GM12878 (cell line): ENCODE measurements around the gene AQP9. TPM values are rescaled to one million over a fixed set of nuclear protein-coding genes. Genes with fewer than 3 reads are reported as not detected.

Experiments used
- ATAC-seq: fragments of 200-7000 bp; cut with Tn5 transposase; 3 replicates; pipeline ENCODE4 v1.9.1; 2020; ENCODE audit warnings: mild to moderate bottlenecking, moderate library complexity
- BruUV-seq: library from RNA; stranded (reverse); fragments of 400-500 nt; replicated peaks from 2 replicates; lab custom pipeline; 2021; lab: Mats Ljungman, UMichigan
- CTCF ChIA-PET: fragments of 300-600 bp; sonication (Branson Sonifier 250); formaldehyde crosslinking; extraction: SDS; loops from one replicate; lab custom pipeline; 2021; ENCODE audit warnings: inconsistent platforms; lab: Yijun Ruan, JAX
- POLR2A ChIA-PET: fragments of 350-600 bp; formaldehyde crosslinking; extraction: SDS; loops from one replicate; lab custom pipeline; 2021; ENCODE audit warnings: inconsistent platforms; lab: Charles Lee
- RAD21 ChIA-PET: fragments of 300-600 bp; sonication (Branson Sonifier 250); formaldehyde crosslinking; loops from one replicate; lab custom pipeline; 2023; ENCODE audit warnings: antibody characterized with exemption; ENCODE audit not compliant: unreplicated experiment; lab: Charles Lee
- SMC1A ChIA-PET: fragments of 300-600 bp; sonication (Branson Sonifier 250); formaldehyde crosslinking; loops from one replicate; lab custom pipeline; 2023; ENCODE audit not compliant: unreplicated experiment, uncharacterized antibody; lab: Charles Lee
- DNase-seq: peaks from one replicate; pipeline ENCODE4 v3.0.0-alpha.2; 2011; ENCODE audit warnings: low read depth, low spot score
- FAIRE-seq: peaks from 3 replicates; lab custom pipeline; 2011; peaks lifted over from hg19 to GRCh38; lab: Jason Lieb, UNC
- H2AFZ ChIP-seq: 2 replicates; pipeline ENCODE4 v1.6.0; 2011; ENCODE audit warnings: low read depth, low read length, control low read depth; ENCODE audit not compliant: control insufficient read depth
- H3K27ac ChIP-seq: 2 replicates; pipeline ENCODE4 v1.5.1; 2011; ENCODE audit warnings: control low read depth; ENCODE audit not compliant: control insufficient read depth, insufficient read depth
- H3K27me3 ChIP-seq, 2 experiments: replicated peaks in 1 of 2; 2 replicates each; pipeline versions ENCODE4 v1.6.0 to v1.6.1; 2011; ENCODE audit warnings: low read length in 1 of 2; ENCODE audit not compliant: control insufficient read depth in 2 of 2, insufficient read depth in 2 of 2
- H3K36me3 ChIP-seq, 2 experiments: 2 replicates each; pipeline ENCODE4 v1.5.1; 2011; ENCODE audit warnings: low read length in 1 of 2; ENCODE audit not compliant: control insufficient read depth in 2 of 2, insufficient read depth in 2 of 2
- H3K4me1 ChIP-seq: 2 replicates; pipeline ENCODE4 v1.6.1; 2011; ENCODE audit warnings: mild to moderate bottlenecking, low read length, moderate library complexity, mixed read lengths; ENCODE audit not compliant: control insufficient read depth, insufficient read depth
- H3K4me2 ChIP-seq: 2 replicates; pipeline ENCODE4 v1.6.0; 2011; ENCODE audit warnings: control low read depth; ENCODE audit not compliant: control insufficient read depth, insufficient read depth
- H3K4me3 ChIP-seq: fragments of 200-600 bp; sonication (generic); 2 replicates; pipeline ENCODE4 v1.5.1; 2016
- H3K79me2 ChIP-seq: 2 replicates; pipeline ENCODE4 v1.6.0; 2011; ENCODE audit warnings: low read length; ENCODE audit not compliant: control insufficient read depth, insufficient read depth
- H3K9ac ChIP-seq: 2 replicates; pipeline ENCODE4 v1.8.0; 2011; ENCODE audit warnings: low read length, control low read depth, mixed read lengths; ENCODE audit not compliant: control insufficient read depth, insufficient read depth
- H3K9me3 ChIP-seq: replicated peaks from 3 replicates; pipeline ENCODE4 v1.5.1; 2011; ENCODE audit warnings: mild to moderate bottlenecking, low read length; ENCODE audit not compliant: control insufficient read depth, insufficient read depth
- H4K20me1 ChIP-seq: 2 replicates; pipeline ENCODE4 v1.6.0; 2011; ENCODE audit not compliant: control insufficient read depth, insufficient read depth
- ASH2L ChIP-seq: fragments of 300-600, 200-600 bp; sonication (generic); IDR thresholded peaks from 2 replicates; pipeline ENCODE4 v1.6.1; 2017; ENCODE audit warnings: low read depth, mild to moderate bottlenecking, borderline replicate concordance
- CTCF ChIP-seq, 3 experiments: IDR thresholded peaks in 2 of 3; conservative IDR thresholded peaks in 1 of 3; 2 replicates each; pipeline ENCODE4 v1.5.1; 2011; ENCODE audit warnings: low read depth in 3 of 3, low read length in 3 of 3, mild to moderate bottlenecking in 3 of 3, control low read depth in 2 of 3, moderate library complexity in 2 of 3, inconsistent platforms in 1 of 3, mixed read lengths in 1 of 3; ENCODE audit not compliant: control insufficient read depth in 2 of 3, insufficient read depth in 1 of 3; ENCODE audit errors: extremely low read depth in 1 of 3
- FOS ChIP-seq: IDR thresholded peaks from 3 replicates; pipeline ENCODE4 v1.6.1; 2011; ENCODE audit warnings: borderline replicate concordance; ENCODE audit not compliant: insufficient read length; ENCODE audit errors: extremely low read depth
- RAD21 ChIP-seq: IDR thresholded peaks from 2 replicates; pipeline ENCODE4 v1.6.1; 2011; ENCODE audit warnings: mild to moderate bottlenecking, low read depth, low read length, moderate library complexity; ENCODE audit not compliant: insufficient read depth
- SMC3 ChIP-seq: IDR thresholded peaks from 2 replicates; pipeline ENCODE4 v1.6.1; 2011; ENCODE audit warnings: low read length, improper control_type of control experiment, borderline replicate concordance
- SPI1 ChIP-seq: IDR thresholded peaks from 2 replicates; pipeline ENCODE4 v1.6.1; 2011; ENCODE audit warnings: low read depth, mild to moderate bottlenecking, low read length, moderate library complexity, borderline replicate concordance; ENCODE audit not compliant: insufficient read depth
- YY1 ChIP-seq: IDR thresholded peaks from 2 replicates; pipeline ENCODE4 v1.6.1; 2011; ENCODE audit warnings: low read depth, mild to moderate bottlenecking, low read length
- WGBS: methylation state at CpG from one replicate; pipeline ENCODE4 v1.1.6; 2016; ENCODE audit warnings: low lambda C conversion rate; ENCODE audit not compliant: insufficient replicate concordance, insufficient coverage; ENCODE audit errors: missing lambda C conversion rate; 5-methylcytosine and 5-hydroxymethylcytosine counted together
- in situ Hi-C: fragments of 300-500 bp; cut with MboI; formaldehyde crosslinking; loops from 9 replicates; pipeline ENCODE4 v1.14.3; 2018; ENCODE audit warnings: mixed read lengths
- intact Hi-C: fragments of 100-400 bp; cut with micrococcal nuclease; formaldehyde crosslinking; loops from one replicate; pipeline ENCODE4 v1.14.2; 2022; ENCODE audit not compliant: unreplicated experiment
- polyA plus RNA-seq, 11 experiments: library from polyadenylated mRNA; depleted of rRNA in 4 of 11; unstranded in 6 of 11; stranded (reverse) in 5 of 11; fragments of >200 nt; fragmentation: Nextera tagmentation in 4 of 11; fragmentation: Illumina TruSeq in 1 of 11; extraction: Ambion mirVana in 4 of 11; extraction: Trizol in 1 of 11; gene quantifications; 1 replicate in 1 of 11; 2 replicates in 10 of 11; pipeline versions ENCODE4 v1.2.1 to v1.2.3, GENCODE V29; 2011 to 2016; ENCODE audit warnings: inconsistent platforms in 2 of 11, missing spikeins in 2 of 11, low read depth in 1 of 11
- total RNA-seq, 4 experiments: library from RNA; depleted of rRNA in 3 of 4; stranded (reverse); fragments of >200 nt in 3 of 4; fragmentation: Illumina TruSeq in 1 of 4; extraction: Trizol in 1 of 4; gene quantifications; 2 replicates each; pipeline versions ENCODE4 v1.2.1 to v1.2.3, GENCODE V29; 2013 to 2021

AQP9 gene
- total and polyA plus RNA-seq, 10 of the 15 experiments (the other 5 are each of a cell fraction or from before 2014, with no cell fraction given) = 0.05 to 3.0 (median 0.22) TPM

GRCh38 chr15:58182460-58183163 is 44.4 kb downstream of the AQP9 start:
- Histone ChIP-seq H3K4me3 (no peak overlapping the region), H3K4me1 (no peaks in the 10 kb centered on the region), H3K9ac (no peak overlapping the region), H3K79me2 (no peaks in the 10 kb centered on the region), H3K9me3 (no peaks in the 10 kb centered on the region), H3K4me2 (no peak overlapping the region), H4K20me1 (no peaks in the 10 kb centered on the region), H3K36me3 (no peaks in the 10 kb centered on the region), H3K27ac (no peak overlapping the region), H2AFZ (no peak overlapping the region), H3K27me3 (no peaks in the 10 kb centered on the region)
- intact Hi-C loops (loop anchor here (1.0 to 2.0 kb wide), 3 partner anchors 105 to 316 kb away; no protein-coding TSS in a partner anchor), in situ Hi-C loops (loop anchor here (5.0 to 10.0 kb wide), 2 partner anchors 320 to 438 kb away; no protein-coding TSS in a partner anchor)
- ChIA-PET POLR2A (no interaction called here), CTCF (interaction anchor here (0.8 to 4.8 kb wide), 15 partner anchors 12 to 494 kb away, joined by 3 to 51 read pairs (median 6); no protein-coding TSS in a partner anchor), SMC1A (interaction anchor here (0.6 to 2.5 kb wide), 5 partner anchors 12 to 113 kb away, joined by 3 to 9 read pairs (median 5); no protein-coding TSS in a partner anchor), RAD21 (interaction anchor here (0.7 to 1.4 kb wide), 3 partner anchors 104 to 333 kb away, joined by 3 to 4 read pairs (median 3); no protein-coding TSS in a partner anchor)
- FAIRE-seq = peak; percentile 88
- no peak for DNase-seq
- peak; percentile 94 for ATAC-seq
- BruUV-seq = no TSS peak
- peak; percentile 80 for TF ChIP-seq RAD21
- TF ChIP-seq YY1 = peak; percentile 56; the same call in 1 of the 2 replicates
- TF ChIP-seq SMC3 = peak; percentile 67
- peak; percentile 79 to 88 (median 80); a peak in 5 of 6 replicates for TF ChIP-seq CTCF (IDR thresholded peaks at IDR 0.05 in 2 of 3, conservative IDR thresholded peaks at IDR 0.05 in 1 of 3; ENCODE audit: control insufficient read depth in 2 of 3, extremely low read depth in 1 of 3, insufficient read depth in 1 of 3, low read depth in 3 of 3, low read length in 3 of 3)
- no peak for TF ChIP-seq ASH2L
- no peak for TF ChIP-seq FOS
- no peak for TF ChIP-seq SPI1
- WGBS = 15% methylated on average over 9 of the region's 9 CpGs
